GM23338 (cell line): ENCODE results near the gene SUGCT. TPM values are rescaled to one million over a fixed set of nuclear protein-coding genes. Genes with fewer than 3 reads are reported as not detected.

Experiments used
- ATAC-seq: fragments of 200-7000 bp; cut with Tn5 transposase; 3 replicates; pipeline ENCODE4 v1.9.1; 2020
- DNase-seq: peaks from one replicate; pipeline ENCODE4 v3.0.0-alpha.2; 2015; ENCODE audit warnings: low spot score
- H2AFZ ChIP-seq: fragments of 200-600 bp; sonication (generic); 2 replicates; pipeline ENCODE4 v1.8.0; 2016; ENCODE audit warnings: antibody characterized with exemption, mild to moderate bottlenecking, moderate library complexity
- H3F3A ChIP-seq: fragments of 200-600 bp; sonication (generic); replicated peaks from 2 replicates; pipeline ENCODE4 v1.8.0; 2017; ENCODE audit warnings: antibody characterized with exemption, mixed run types, low read depth
- H3K27ac ChIP-seq: fragments of 200-600 bp; sonication (generic); 2 replicates; pipeline ENCODE4 v1.6.1; 2016; ENCODE audit warnings: low read depth
- H3K27me3 ChIP-seq: fragments of 200-600 bp; sonication (generic); 2 replicates; pipeline ENCODE4 v1.8.0; 2016; ENCODE audit warnings: mild to moderate bottlenecking, mixed run types, moderate library complexity; ENCODE audit not compliant: insufficient read depth
- H3K36me3 ChIP-seq: fragments of 200-600 bp; sonication (generic); 2 replicates; pipeline ENCODE4 v1.8.0; 2016; ENCODE audit warnings: mild to moderate bottlenecking; ENCODE audit not compliant: insufficient read depth
- H3K4me1 ChIP-seq: fragments of 200-600 bp; sonication (generic); 2 replicates; pipeline ENCODE4 v1.8.0; 2016; ENCODE audit warnings: mild to moderate bottlenecking, moderate library complexity; ENCODE audit not compliant: insufficient read depth
- H3K4me2 ChIP-seq: fragments of 200-600 bp; sonication (generic); 2 replicates; pipeline ENCODE4 v1.7.1; 2017; ENCODE audit warnings: mixed run types
- H3K4me3 ChIP-seq: fragments of 200-600 bp; sonication (generic); 2 replicates; pipeline ENCODE4 v1.6.1; 2016; ENCODE audit warnings: mixed run types
- H3K79me2 ChIP-seq: fragments of 200-600 bp; sonication (generic); replicated peaks from 2 replicates; pipeline ENCODE4 v1.8.0; 2017; ENCODE audit warnings: mild to moderate bottlenecking; ENCODE audit not compliant: insufficient read depth
- H3K9me2 ChIP-seq: fragments of 200-600 bp; sonication (generic); 2 replicates; pipeline ENCODE4 v1.8.0; 2017; ENCODE audit not compliant: insufficient read depth
- H4K20me1 ChIP-seq: fragments of 200-600 bp; sonication (generic); replicated peaks from 2 replicates; pipeline ENCODE4 v1.8.0; 2017; ENCODE audit warnings: mild to moderate bottlenecking; ENCODE audit not compliant: insufficient read depth
- H3K27ac Mint-ChIP-seq: 2 replicates; pipeline ENCODE4 v1.8.0; 2020; ENCODE audit warnings: inconsistent platforms, mild to moderate bottlenecking, moderate library complexity, mixed read lengths
- H3K27me3 Mint-ChIP-seq: 3 replicates; pipeline ENCODE4 v1.8.0; 2022; ENCODE audit warnings: low read depth, mild to moderate bottlenecking, moderate library complexity, mixed read lengths, inconsistent platforms; ENCODE audit not compliant: insufficient read depth, poor library complexity
- H3K36me3 Mint-ChIP-seq: 3 replicates; pipeline ENCODE4 v1.8.0; 2021; ENCODE audit warnings: low read depth, mild to moderate bottlenecking, inconsistent platforms, moderate library complexity, mixed read lengths
- H3K4me1 Mint-ChIP-seq: 3 replicates; pipeline ENCODE4 v1.8.0; 2020; ENCODE audit warnings: mild to moderate bottlenecking, inconsistent platforms, mixed read lengths
- H3K4me3 Mint-ChIP-seq: 3 replicates; pipeline ENCODE4 v1.8.0; 2021; ENCODE audit warnings: moderate library complexity, mild to moderate bottlenecking, inconsistent platforms, mixed read lengths
- H3K9me3 Mint-ChIP-seq: 3 replicates; pipeline ENCODE4 v1.8.0; 2020; ENCODE audit warnings: moderate library complexity, mild to moderate bottlenecking, inconsistent platforms, mixed read lengths
- CREB1 ChIP-seq: fragments of 250-450 bp; sonication (Bioruptor Pico); IDR thresholded peaks from 2 replicates; pipeline ENCODE4 v1.5.0; 2020; ENCODE audit warnings: low read depth, mild to moderate bottlenecking, moderate library complexity
- CTCF ChIP-seq, 2 experiments: fragments of 200-600 bp in 1 of 2; sonication (generic) in 1 of 2; conservative IDR thresholded peaks; 2 replicates each; pipeline versions ENCODE4 v1.5.1 to v1.6.1; 2016 to 2017; ENCODE audit warnings: antibody characterized with exemption in 2 of 2, low read depth in 2 of 2, mild to moderate bottlenecking in 2 of 2, moderate library complexity in 1 of 2
- EZH2 ChIP-seq: fragments of 200-600 bp; sonication (generic); IDR thresholded peaks from one replicate; pipeline ENCODE4 v1.8.0; 2017; ENCODE audit warnings: antibody characterized with exemption, mild to moderate bottlenecking, low read depth; ENCODE audit not compliant: unreplicated experiment
- EZH2phosphoT487 ChIP-seq: fragments of 200-600 bp; sonication (generic); IDR thresholded peaks from one replicate; pipeline ENCODE4 v1.8.1; 2018; ENCODE audit warnings: antibody characterized with exemption; ENCODE audit not compliant: unreplicated experiment
- JUNB ChIP-seq: IDR thresholded peaks from one replicate; pipeline ENCODE4 v1.6.1; 2016; ENCODE audit warnings: antibody characterized with exemption; ENCODE audit not compliant: unreplicated experiment
- NANOG ChIP-seq: IDR thresholded peaks from 2 replicates; pipeline ENCODE4 v1.6.1; 2016; ENCODE audit warnings: antibody characterized with exemption, borderline replicate concordance
- POLR2AphosphoS5 ChIP-seq: IDR thresholded peaks from 2 replicates; pipeline ENCODE4 v1.6.1; 2016; ENCODE audit warnings: antibody characterized with exemption, low read depth
- REST ChIP-seq: IDR thresholded peaks from one replicate; pipeline ENCODE4 v1.6.1; 2018; ENCODE audit warnings: antibody characterized with exemption; ENCODE audit not compliant: unreplicated experiment
- STAT1 ChIP-seq: IDR thresholded peaks from one replicate; pipeline ENCODE4 v1.6.1; 2016; ENCODE audit warnings: antibody characterized with exemption; ENCODE audit not compliant: unreplicated experiment
- ZNF114 ChIP-seq: fragments of 250-450 bp; sonication (Bioruptor Pico); IDR thresholded peaks from 2 replicates; pipeline ENCODE4 v1.5.0; 2020; ENCODE audit warnings: mild to moderate bottlenecking, moderate library complexity
- ZNF331 ChIP-seq: fragments of 250-450 bp; sonication (Bioruptor Pico); IDR thresholded peaks from 2 replicates; pipeline ENCODE4 v1.5.0; 2020; ENCODE audit warnings: low read depth, mild to moderate bottlenecking, moderate library complexity
- polyA plus RNA-seq: library from polyadenylated mRNA; unstranded; fragments of >200 nt; fragmentation: Nextera tagmentation; extraction: Ambion mirVana; gene quantifications from 2 replicates; pipeline ENCODE4 v1.2.1, GENCODE V29; 2016
- total RNA-seq: library from RNA; depleted of rRNA; stranded (reverse); fragments of >200 nt; shearing (Covaris generic); gene quantifications from 2 replicates; pipeline ENCODE4 v1.2.3, GENCODE V29; 2014
- TF ChIP-seq, protein P1 (sequence below): IDR thresholded peaks from 2 replicates; pipeline ENCODE4 v1.6.1; 2016; ENCODE audit warnings: antibody characterized with exemption
- TF ChIP-seq, protein P2 (sequence below): fragments of 250-450 bp; sonication (Bioruptor Pico); IDR thresholded peaks from 2 replicates; pipeline ENCODE4 v1.5.0; 2020; ENCODE audit warnings: mild to moderate bottlenecking, moderate library complexity

SUGCT gene
- total and polyA plus RNA-seq, 2 experiments from 2014 or later: 4.2 to 5.6 TPM

GRCh38 chr7:40634118-40634517 lies 499.3 kb downstream of the SUGCT start:
- no peaks in the 10 kb centered on the region for H3F3A ChIP-seq
- H3K36me3 ChIP-seq: no peaks in the 10 kb centered on the region
- no peak for ATAC-seq
- H3K27ac ChIP-seq: no peak overlapping the region
- no peaks in the 10 kb centered on the region for H4K20me1 ChIP-seq
- DNase-seq: no peak
- no peaks in the 10 kb centered on the region for H3K4me1 ChIP-seq
- Mint-ChIP-seq H3K36me3 (no peaks in the 10 kb centered on the region), H3K4me3 (no peak overlapping the region), H3K27me3 (peaks cover 2% of the 10 kb centered on the region), H3K4me1 (no peaks in the 10 kb centered on the region), H3K9me3 (no peaks in the 10 kb centered on the region), H3K27ac (no peak overlapping the region)
- TF ChIP-seq ZNF331 (CRISPR knock-in tag) (no peak), CREB1 (no peak), POLR2AphosphoS5 (no peak), CTCF (conservative IDR thresholded peaks at IDR 0.05; ENCODE audit: low read depth in 2 of 2) (no peak), JUNB (no peak), REST (no peak), ZNF114 (CRISPR knock-in tag) (no peak), STAT1 (no peak), EZH2phosphoT487 (no peak), EZH2 (no peak), NANOG (no peak)
- TF ChIP-seq, protein P1, sequence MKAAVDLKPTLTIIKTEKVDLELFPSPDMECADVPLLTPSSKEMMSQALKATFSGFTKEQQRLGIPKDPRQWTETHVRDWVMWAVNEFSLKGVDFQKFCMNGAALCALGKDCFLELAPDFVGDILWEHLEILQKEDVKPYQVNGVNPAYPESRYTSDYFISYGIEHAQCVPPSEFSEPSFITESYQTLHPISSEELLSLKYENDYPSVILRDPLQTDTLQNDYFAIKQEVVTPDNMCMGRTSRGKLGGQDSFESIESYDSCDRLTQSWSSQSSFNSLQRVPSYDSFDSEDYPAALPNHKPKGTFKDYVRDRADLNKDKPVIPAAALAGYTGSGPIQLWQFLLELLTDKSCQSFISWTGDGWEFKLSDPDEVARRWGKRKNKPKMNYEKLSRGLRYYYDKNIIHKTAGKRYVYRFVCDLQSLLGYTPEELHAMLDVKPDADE: no peak
- TF ChIP-seq, protein P2, sequence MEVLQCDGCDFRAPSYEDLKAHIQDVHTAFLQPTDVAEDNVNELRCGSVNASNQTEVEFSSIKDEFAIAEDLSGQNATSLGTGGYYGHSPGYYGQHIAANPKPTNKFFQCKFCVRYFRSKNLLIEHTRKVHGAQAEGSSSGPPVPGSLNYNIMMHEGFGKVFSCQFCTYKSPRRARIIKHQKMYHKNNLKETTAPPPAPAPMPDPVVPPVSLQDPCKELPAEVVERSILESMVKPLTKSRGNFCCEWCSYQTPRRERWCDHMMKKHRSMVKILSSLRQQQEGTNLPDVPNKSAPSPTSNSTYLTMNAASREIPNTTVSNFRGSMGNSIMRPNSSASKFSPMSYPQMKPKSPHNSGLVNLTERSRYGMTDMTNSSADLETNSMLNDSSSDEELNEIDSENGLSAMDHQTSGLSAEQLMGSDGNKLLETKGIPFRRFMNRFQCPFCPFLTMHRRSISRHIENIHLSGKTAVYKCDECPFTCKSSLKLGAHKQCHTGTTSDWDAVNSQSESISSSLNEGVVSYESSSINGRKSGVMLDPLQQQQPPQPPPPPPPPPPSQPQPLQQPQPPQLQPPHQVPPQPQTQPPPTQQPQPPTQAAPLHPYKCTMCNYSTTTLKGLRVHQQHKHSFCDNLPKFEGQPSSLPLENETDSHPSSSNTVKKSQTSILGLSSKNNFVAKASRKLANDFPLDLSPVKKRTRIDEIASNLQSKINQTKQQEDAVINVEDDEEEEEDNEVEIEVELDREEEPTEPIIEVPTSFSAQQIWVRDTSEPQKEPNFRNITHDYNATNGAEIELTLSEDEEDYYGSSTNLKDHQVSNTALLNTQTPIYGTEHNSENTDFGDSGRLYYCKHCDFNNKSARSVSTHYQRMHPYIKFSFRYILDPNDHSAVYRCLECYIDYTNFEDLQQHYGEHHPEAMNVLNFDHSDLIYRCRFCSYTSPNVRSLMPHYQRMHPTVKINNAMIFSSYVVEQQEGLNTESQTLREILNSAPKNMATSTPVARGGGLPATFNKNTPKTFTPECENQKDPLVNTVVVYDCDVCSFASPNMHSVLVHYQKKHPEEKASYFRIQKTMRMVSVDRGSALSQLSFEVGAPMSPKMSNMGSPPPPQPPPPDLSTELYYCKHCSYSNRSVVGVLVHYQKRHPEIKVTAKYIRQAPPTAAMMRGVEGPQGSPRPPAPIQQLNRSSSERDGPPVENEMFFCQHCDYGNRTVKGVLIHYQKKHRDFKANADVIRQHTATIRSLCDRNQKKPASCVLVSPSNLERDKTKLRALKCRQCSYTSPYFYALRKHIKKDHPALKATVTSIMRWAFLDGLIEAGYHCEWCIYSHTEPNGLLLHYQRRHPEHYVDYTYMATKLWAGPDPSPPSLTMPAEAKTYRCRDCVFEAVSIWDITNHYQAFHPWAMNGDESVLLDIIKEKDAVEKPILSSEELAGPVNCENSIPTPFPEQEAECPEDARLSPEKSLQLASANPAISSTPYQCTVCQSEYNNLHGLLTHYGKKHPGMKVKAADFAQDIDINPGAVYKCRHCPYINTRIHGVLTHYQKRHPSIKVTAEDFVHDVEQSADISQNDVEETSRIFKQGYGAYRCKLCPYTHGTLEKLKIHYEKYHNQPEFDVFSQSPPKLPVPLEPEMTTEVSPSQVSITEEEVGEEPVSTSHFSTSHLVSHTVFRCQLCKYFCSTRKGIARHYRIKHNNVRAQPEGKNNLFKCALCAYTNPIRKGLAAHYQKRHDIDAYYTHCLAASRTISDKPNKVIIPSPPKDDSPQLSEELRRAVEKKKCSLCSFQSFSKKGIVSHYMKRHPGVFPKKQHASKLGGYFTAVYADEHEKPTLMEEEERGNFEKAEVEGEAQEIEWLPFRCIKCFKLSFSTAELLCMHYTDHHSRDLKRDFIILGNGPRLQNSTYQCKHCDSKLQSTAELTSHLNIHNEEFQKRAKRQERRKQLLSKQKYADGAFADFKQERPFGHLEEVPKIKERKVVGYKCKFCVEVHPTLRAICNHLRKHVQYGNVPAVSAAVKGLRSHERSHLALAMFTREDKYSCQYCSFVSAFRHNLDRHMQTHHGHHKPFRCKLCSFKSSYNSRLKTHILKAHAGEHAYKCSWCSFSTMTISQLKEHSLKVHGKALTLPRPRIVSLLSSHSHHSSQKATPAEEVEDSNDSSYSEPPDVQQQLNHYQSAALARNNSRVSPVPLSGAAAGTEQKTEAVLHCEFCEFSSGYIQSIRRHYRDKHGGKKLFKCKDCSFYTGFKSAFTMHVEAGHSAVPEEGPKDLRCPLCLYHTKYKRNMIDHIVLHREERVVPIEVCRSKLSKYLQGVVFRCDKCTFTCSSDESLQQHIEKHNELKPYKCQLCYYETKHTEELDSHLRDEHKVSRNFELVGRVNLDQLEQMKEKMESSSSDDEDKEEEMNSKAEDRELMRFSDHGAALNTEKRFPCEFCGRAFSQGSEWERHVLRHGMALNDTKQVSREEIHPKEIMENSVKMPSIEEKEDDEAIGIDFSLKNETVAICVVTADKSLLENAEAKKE (CRISPR knock-in tag): no peak
- H2AFZ ChIP-seq: no peak overlapping the region
- no peaks in the 10 kb centered on the region for H3K9me2 ChIP-seq
- H3K79me2 ChIP-seq: no peaks in the 10 kb centered on the region
- no peaks in the 10 kb centered on the region for H3K27me3 ChIP-seq
- H3K4me3 ChIP-seq: no peak overlapping the region
- H3K4me2 ChIP-seq: no peak overlapping the region
